Activated CD4-positive, alpha-beta T cell treated with anti-CD3 and anti-CD28 coated beads, Interleukin-2, amount 50 U/mL, for 24 hours (primary cell): ENCODE results near the gene SEZ6L.
A peak's percentile ranks its signal among the peaks of the same experiment; 100 is the strongest.

ENCODE experiments used
- DNase-seq, 2 donors: peaks; one replicate each; pipeline ENCODE4 v3.0.0-alpha.2; 2020; ENCODE audit warnings: low read depth in 1 of 2, low spot score in 1 of 2

The SEZ6L gene

DNA sequence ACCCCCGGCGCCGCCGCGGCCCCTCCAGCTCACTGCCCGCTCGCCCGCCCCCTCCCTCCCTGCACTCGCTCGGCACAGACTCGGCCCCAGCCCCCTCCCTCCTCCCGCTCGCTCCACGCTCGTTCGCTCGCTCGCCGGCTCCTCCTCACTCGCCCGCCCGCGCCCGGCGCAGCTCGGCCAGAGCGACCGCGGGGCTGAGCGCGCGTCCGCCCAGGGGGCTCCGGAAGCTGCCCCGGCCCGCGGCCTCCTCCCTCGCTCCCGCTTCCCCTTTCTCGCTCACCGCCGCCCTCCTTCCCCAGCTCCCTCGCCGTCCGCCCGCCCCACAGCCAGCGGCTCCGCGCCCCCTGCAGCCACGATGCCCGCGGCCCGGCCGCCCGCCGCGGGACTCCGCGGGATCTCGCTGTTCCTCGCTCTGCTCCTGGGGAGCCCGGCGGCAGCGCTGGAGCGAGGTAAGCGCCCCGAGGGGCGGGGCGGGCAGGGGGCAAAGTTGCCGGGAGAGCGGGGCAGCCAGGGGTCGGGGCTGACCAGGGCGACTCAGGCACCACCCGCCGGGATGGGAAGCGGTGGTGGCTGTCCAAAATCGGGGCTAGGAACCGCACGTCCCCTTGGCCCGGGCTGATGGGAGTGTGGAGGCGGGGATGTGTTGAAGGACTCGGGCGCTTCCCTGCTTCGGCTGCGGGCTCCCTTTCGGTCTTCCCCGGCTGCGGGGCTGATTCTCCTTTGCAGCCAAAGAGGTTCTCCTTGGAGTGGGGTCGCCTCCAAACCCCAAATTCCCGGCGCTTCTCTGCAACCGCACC, at the start of gene SEZ6L:
Gene SEZ6L (plus strand): TSS at position 148 of the 797 bp plus-strand sequence. CDS start 208 bp downstream, at position 356.
- DNase-seq, result no peak

DNA sequence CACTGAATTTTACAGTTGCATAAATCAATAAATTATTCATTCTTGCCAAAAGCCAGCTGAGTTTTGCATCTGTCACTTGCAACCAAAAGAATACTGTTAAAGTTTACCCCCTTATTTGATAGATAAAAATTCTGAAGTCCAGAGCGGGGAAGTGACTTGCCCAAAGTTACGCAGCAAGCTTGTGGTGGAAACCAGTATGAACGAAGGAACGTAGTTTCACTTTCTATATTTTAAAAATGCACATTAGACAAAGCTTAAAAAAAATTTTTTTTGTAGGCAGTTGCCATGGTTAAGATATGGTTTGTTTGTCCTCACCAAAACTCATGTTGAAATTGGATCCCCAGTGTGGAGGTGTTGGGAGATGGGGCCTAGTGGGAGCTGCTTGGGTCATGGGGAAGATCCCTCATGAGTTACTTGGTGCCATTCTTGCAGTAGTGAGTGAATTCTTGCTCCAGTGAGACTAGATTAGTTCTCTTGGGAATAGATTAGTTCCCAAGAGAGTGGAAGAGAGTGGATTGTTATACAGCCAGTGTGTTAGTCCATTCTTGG, 46.3 kb upstream of the SEZ6L start:
- DNase-seq, result no peak

- DNase-seq, result no peak
Observed at GRCh38 chr22:26124991-26125725, 44.1 kb upstream of the SEZ6L start.

DNA sequence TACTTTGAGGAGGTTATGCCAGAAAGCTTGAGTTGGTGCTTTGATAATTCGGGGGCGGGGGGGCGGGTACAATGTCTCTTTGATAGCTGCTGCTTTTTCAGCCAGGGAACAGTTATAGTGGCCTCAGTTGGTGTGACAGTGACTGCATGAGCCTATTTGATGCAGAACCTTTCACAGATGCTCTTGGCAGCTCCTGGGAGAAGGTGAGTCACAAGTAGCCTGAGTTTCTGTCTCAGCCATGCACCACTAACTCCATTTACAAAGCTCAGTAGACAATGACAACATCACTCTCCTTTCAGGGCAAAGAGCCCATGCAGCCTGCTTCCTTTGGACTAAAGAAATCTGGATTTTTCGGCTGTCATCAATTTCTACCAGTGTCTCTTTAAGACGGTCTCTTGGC, 42.1 kb upstream of the SEZ6L start:
- DNase-seq, result no peak

DNA sequence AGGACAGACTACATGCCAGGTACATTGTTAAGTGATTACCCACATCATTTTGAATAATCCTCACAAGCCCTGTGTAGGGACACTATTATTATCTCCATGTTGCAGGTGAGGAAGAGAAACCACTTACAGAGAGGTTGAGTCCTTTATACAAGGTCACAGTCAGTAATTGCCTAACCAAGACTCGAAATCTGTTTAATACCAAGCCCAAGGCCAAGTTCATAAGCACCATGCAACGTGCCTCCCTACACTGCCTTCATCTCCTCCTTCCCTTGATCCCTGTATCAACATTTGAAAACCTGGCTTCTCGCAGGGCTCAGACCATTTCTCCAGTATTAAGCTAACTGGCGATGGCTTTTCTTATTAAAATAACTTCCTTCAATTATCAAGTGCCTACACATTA, 41.7 kb upstream of the SEZ6L start:
- no peak for DNase-seq

- no peak for DNase-seq
Observed at GRCh38 chr22:26131589-26132154, 37.6 kb upstream of the SEZ6L start.

DNA sequence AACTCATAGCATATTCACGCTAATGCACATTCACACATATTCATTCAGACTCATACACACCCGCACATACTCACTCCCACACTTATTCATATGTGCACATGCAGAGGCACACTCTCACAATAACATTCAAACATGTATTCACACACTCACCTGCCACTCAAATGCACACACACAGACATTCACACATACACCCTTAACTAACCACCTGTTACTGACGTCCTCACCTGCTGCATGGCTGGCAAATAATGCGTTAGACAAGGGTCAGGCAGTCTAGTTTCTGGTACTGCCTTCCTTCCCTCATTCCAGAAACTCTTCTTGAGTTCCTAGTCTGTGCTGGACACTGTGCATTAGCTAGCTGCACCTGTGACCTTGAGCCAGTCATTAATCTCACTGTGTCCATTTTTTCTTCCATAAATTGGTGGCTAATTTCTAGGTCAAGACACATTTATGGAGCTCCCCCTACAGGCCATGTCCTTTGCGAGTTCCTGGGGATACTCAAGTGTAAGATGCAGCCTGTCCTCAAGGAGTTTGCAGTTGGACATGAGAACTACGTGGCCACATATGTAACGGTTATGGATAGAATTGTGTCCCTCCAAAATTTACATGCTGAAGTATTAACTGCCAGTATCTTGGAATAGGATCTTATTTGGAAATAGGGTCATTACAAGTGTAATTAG, 34.5 kb upstream of the SEZ6L start:
- DNase-seq, result no peak

DNA sequence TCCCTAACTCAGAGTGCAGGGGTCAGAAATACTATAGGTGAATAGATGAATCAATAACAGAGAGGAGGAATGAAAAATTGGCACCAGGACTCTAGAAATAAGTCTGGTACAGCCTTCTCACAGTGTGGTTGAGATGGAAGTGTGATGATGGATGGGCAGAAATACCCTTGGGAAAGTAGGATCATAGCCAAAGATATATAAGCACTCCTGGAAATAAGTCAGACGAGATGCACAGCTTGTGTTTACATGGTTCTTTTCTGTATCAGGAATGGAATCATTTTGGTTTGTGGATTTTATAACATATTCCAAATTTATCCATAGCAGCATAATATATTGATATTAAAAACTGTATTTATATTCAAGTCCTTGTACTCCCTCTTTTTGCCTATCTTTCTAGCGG, 33.5 kb upstream of the SEZ6L start:
- no peak for DNase-seq

DNA sequence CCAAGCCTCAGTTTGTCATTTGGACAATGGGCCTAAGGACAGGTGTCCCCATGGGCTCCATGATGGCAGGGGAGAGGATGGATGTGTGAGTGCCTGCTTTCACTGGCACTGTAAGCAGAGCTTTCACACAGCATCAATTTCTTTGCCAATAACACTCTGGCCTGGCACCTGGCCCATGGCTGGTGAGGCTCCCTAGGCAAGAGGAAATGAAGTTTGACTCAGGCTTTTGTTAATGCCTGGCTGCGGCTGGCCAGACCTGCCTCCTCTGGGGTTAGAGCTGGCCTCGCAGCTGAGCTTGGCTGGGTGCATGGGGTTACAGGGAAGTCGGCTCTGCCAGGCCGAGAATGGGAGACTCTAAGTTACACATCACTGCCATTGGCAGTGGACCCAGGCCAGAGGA, 30.0 kb upstream of the SEZ6L start:
- no peak for DNase-seq

- DNase-seq, result no peak
Observed at GRCh38 chr22:26141831-26142230, 27.4 kb upstream of the SEZ6L start.

DNA sequence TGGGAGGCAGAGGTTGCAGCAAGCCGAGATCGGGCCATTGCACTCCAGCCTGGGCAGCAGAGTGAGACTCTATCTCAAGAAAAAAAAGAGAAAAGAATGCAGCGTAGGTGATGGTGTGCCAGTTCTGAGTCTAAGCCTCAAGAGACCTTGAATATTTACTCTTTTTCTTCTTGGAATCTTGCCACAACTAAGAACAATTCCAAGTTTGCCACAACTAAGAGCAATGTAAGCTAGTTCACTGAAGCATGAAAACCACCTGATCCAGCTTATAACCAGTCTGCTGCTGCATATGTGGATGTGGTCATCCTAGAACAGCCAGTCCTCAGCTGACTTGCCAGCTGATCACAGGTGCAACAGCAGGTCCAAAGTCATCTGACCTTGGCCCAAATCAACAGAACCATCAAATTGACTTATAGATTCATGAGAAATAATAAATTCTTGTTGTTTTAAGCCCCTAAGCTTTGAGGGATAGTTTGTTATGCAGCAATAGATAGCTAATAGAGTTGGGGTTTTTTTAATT, 25.4 kb upstream of the SEZ6L start:
- no peak for DNase-seq

DNA sequence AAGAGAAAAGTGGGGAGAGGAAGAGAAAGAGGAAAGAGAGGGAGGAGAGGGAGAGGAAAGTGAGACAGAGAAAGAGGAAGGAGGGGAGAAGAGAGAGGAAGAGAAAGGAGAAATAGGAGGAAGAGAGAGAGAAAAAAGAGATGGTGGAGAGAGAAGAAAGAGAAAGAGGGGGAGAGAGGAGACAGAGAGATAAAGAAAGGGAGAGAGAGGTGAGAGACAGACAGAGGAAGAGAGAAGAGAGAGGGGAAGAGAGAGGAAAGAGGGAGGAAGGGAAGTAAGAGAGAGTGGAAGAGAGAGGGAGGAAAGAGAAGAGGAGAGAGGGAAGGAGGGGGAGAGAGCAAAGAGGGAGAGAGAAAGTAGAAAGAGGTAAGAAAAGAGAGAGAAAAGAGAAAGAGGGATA, 9.4 kb upstream of the SEZ6L start:
- no peak for DNase-seq

GRCh38 chr22:26161746-26162145, 7.5 kb upstream of the SEZ6L start:
- DNase-seq, result no peak

- DNase-seq, result no peak
Observed at GRCh38 chr22:26162926-26163325, 6.3 kb upstream of the SEZ6L start.

GRCh38 chr22:26164174-26164573, 5.1 kb upstream of the SEZ6L start:
- no peak for DNase-seq

DNA sequence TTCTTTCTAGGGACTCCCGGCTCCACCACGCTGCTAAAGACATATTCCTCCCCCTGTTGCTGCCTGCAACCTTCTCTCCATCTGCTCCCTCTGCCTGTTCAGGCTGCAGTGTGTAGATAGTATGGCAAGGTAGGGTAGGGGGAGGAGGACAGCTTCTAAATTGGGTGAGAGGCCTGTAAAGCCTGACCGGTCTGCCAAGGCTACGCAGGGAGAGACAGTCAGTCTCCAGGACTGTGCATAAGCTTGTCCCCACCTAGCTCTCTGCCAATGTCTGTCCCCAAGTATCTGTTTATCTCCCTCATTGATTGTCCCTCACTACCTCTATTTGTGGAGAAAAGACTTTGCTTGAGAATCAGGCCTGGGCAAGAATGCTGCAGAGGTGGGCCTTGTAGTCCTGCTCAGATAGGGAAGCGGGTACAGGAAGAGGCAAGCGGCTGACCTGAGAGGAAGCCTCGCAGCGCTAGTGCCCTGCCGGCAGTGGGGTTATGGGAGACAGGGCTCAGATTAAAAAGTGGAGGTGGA, 871 bp upstream of the SEZ6L start:
- no peak for DNase-seq

- no peak for DNase-seq
Observed at GRCh38 chr22:26168939-26169314, 335 bp upstream of the SEZ6L start.

DNA sequence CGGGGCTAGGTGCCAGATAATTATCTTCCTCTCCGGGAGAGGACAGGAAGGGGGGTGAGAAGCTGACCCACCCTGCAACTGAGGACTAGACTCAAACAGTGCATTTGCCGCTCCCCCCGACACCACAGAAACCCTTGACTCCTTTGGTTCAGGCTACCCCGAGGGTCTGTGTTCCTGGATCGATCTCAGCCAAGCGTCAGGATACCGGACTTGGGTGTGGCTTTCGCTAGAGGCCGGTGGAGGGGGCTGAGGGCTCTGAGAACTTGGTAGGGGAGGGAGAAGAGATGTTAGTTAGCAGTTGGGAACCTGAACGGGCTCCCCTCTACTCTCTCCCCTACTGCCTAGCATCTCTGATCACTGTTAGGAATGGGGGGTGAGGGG, 840 bp downstream of the SEZ6L start:
- no peak for DNase-seq

DNA sequence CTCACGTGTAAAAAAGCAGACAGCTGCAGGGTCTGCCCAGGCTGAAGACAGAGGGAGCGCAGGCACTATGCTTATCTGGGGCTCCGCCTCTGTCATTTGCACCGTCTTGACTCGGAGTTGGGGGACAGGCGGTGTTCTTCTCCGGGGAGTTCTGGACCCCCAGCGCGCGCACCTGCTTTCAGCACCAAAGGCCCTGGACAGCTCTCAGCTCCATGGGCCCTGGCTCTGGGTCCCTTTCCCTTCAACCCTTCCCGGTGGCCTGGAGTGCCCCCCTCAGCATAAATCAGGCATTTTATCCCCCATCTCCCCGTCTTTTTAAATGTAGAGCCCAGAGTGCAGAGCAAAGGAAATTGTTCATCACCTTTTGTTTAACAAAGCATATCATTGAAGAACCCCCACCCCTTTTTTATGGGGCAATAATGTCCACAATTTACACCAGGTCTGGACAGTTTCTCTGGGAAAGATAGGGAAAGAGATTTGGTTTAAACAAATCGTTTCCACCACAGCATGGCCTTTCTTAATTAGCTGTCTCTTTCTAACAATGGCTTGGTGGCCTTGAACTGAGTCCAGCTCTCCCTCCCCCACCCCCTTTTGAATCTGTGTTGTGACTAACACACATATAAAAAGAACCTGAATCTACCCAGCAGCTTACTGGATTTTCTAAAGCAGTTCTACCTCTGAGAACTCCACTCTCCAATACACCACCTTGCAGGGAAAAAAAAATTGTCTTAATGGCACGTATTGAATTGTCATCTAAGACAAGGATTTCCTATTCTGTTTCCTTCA, 1.7 kb downstream of the SEZ6L start:
- DNase-seq, result no peak

DNA sequence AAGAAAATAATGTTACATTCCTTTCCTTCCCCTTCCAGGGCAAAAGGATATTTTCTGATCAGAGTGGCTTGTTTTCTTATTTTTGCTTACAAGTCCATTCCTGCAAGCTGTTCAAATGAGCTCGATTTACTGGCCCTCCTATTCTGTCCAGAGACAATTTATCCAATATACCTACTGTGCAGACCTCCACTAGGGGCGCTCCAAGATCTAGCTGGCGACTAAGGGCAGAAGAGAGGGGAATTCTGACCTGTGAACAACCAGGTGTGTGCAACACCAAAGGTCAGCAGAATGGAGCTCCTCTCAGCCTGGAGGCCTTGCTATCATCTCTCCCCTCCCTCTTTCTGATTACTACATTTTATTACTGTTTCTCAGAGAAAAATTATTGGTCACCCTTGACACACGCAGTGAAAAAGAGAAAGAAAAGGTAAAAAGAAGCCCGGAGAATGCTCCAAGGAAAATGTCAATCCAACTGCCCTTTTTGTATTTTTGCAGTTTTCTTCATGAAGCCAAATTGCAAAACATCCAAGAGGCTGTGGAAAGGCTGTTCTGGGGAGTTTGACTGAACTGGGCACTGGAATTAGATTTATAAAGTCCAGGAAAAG, 3.2 kb downstream of the SEZ6L start:
- peak in 1 of 2 donors; percentile 1 for DNase-seq
